ENCODE results near the gene METTL26.

- TF ChIP-seq CTCF (conservative IDR thresholded peaks at IDR 0.05 in 1 of 2, IDR thresholded peaks at IDR 0.05 in 1 of 2; ENCODE audit: extremely low read depth in 1 of 2, insufficient read depth in 1 of 2, low read depth in 1 of 2, low read length in 2 of 2) (no peak), EZH2 (IDR thresholded peaks at IDR 0.05; ENCODE audit: borderline replicate concordance, low read length) (no peak)
These were observed 1.9 kb downstream of the METTL26 start for GRCh38 chr16:634051-634670.
